ENCODE data around the gene ZNF263.

Gene ZNF263

DNA sequence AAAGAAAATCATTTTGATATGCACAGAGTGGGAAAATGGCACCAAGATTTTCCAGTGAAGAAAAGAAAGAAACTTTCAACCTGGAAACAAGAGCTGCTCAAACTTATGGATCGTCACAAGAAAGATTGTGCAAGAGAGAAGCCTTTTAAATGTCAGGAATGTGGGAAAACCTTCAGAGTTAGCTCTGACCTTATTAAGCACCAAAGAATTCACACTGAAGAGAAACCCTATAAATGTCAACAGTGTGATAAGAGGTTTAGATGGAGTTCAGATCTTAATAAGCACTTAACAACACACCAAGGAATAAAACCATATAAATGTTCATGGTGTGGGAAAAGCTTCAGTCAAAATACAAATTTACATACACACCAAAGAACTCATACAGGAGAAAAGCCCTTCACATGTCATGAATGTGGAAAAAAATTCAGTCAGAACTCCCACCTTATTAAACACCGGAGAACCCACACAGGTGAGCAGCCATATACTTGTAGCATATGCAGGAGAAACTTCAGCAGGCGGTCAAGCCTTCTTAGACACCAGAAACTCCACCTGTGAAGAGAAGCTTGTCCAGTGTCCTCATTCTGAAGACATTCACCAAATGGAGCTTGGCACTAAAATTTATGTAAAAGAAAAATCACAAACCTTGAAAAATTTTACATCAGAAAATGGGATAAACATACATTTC is 34.2 kb downstream of the ZNF263 start:
- Histone ChIP-seq H3K27me3 (no peaks in the 10 kb centered on the region), H3K36me3 (peaks cover 7% of the 10 kb centered on the region), H3K4me3 (ENCODE audit: low read depth in 1 of 2, low read length in 1 of 2) (no peak overlapping the region), H3K4me1 (ENCODE audit: control insufficient read depth in 1 of 2, insufficient read depth in 1 of 2, low read depth in 1 of 2, low read length in 1 of 2) (no peaks in the 10 kb centered on the region), H3K27ac (no peak overlapping the region), H3K9me3 (peaks cover 52% of the 10 kb centered on the region)
- TF ChIP-seq, protein P1, sequence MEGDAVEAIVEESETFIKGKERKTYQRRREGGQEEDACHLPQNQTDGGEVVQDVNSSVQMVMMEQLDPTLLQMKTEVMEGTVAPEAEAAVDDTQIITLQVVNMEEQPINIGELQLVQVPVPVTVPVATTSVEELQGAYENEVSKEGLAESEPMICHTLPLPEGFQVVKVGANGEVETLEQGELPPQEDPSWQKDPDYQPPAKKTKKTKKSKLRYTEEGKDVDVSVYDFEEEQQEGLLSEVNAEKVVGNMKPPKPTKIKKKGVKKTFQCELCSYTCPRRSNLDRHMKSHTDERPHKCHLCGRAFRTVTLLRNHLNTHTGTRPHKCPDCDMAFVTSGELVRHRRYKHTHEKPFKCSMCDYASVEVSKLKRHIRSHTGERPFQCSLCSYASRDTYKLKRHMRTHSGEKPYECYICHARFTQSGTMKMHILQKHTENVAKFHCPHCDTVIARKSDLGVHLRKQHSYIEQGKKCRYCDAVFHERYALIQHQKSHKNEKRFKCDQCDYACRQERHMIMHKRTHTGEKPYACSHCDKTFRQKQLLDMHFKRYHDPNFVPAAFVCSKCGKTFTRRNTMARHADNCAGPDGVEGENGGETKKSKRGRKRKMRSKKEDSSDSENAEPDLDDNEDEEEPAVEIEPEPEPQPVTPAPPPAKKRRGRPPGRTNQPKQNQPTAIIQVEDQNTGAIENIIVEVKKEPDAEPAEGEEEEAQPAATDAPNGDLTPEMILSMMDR (IDR thresholded peaks at IDR 0.05): no peak

DNA sequence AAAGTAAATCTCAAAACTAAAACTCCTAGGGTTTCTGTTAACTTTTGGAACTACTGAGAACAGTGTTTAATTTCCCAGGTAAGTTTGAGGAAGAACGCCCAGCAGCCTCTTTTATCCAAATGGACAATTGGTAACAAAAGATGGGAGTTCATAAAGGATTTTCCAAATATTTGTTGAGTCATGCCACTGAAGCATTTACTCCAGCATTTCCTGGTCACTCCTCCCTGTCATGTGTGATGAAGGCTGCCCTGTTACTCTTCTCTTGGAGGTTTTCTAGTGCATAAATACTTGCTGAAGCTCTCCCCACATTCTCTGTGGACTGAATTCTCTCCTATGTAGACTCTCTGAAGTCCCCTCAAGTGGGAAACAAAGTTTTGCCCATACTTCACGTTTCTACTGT is 38.5 kb downstream of the ZNF263 start:
- Histone ChIP-seq H3K27me3 (peaks cover 7% of the 10 kb centered on the region), H3K27ac (no peak overlapping the region), H3K4me1 (ENCODE audit: control insufficient read depth in 1 of 2, insufficient read depth in 1 of 2, low read depth in 1 of 2, low read length in 1 of 2) (no peaks in the 10 kb centered on the region), H3K4me3 (ENCODE audit: low read depth in 1 of 2, low read length in 1 of 2) (no peak overlapping the region), H3K9me3 (peaks cover 30% of the 10 kb centered on the region), H3K36me3 (no peaks in the 10 kb centered on the region)
- TF ChIP-seq, protein P1 (IDR thresholded peaks at IDR 0.05): no peak

DNA sequence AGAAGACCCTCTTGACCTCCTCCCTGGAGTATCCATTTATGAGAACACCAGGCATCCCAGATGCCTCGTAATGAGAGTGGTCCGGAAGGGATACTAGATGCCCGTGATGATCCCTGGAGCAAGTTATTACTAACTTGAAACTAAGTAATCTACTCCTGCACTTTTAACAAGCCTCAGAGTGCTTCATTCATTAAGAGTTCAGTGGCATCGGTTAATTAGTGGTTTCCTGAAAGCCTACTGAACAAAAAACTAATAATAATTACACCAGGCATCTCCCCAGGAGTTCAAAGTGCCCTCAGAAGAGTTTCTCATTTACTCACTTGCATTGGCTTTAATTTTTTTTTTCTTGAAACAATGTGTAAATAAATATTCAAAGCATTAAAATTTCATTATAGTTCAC is 44.2 kb downstream of the ZNF263 start:
- Histone ChIP-seq H3K4me1 (ENCODE audit: control insufficient read depth in 1 of 2, insufficient read depth in 1 of 2, low read depth in 1 of 2, low read length in 1 of 2) (no peaks in the 10 kb centered on the region), H3K4me3 (ENCODE audit: low read depth in 1 of 2, low read length in 1 of 2) (no peak overlapping the region), H3K9me3 (no peaks in the 10 kb centered on the region), H3K27ac (no peak overlapping the region), H3K36me3 (no peaks in the 10 kb centered on the region), H3K27me3 (peaks cover 7% of the 10 kb centered on the region)
- TF ChIP-seq, protein P1 (IDR thresholded peaks at IDR 0.05): no peak

DNA sequence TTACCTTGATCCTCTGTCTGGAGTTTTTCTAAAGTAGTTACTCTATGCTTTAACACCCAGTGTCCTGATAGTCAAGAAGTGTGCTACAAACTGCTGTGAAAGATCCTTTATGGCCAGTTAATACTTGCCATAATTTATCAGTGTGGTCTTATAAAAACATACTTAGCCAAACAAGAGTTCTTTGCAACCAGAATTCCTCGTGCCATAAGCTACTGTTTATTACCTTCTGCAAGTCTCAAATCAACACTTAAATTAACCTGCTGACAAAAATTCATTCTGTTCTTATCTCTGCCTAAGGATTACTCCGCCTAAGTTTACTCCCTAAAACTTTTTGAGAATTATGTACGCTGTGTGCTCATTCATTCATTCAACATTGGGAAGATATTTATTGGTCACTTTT is 44.8 kb downstream of the ZNF263 start:
- no peak overlapping the region for H3K4me3 ChIP-seq (ENCODE audit: low read depth in 1 of 2, low read length in 1 of 2)
- H3K4me1 ChIP-seq (ENCODE audit: control insufficient read depth in 1 of 2, insufficient read depth in 1 of 2, low read depth in 1 of 2, low read length in 1 of 2): no peaks in the 10 kb centered on the region
- H3K27ac ChIP-seq: no peak overlapping the region
- no peaks in the 10 kb centered on the region for H3K9me3 ChIP-seq
- H3K27me3 ChIP-seq: peaks cover 7% of the 10 kb centered on the region
- no peaks in the 10 kb centered on the region for H3K36me3 ChIP-seq
- TF ChIP-seq, protein P1 (IDR thresholded peaks at IDR 0.05): no peak

DNA sequence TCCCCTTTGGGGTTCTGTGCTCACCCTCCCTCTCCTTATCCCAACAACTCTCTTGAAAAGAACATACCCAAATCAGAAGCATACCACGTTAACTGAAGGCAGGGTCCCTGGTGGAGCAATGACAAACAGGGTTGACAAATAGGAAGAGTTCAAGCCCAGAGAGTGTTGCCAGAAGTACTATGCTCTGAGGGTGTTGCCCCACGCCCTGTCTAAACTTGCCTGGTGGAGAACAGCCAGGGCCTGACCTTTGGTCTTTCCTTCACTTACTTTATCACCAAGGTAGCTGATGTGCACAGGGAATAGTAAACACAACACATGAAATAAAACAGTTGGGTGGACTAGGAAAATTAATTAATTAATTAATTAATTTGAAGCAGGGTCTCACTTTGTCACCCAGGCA is 45.4 kb downstream of the ZNF263 start:
- Histone ChIP-seq H3K4me3 (ENCODE audit: low read depth in 1 of 2, low read length in 1 of 2) (no peak overlapping the region), H3K27ac (no peak overlapping the region), H3K4me1 (ENCODE audit: control insufficient read depth in 1 of 2, insufficient read depth in 1 of 2, low read depth in 1 of 2, low read length in 1 of 2) (no peaks in the 10 kb centered on the region), H3K27me3 (peaks cover 7% of the 10 kb centered on the region), H3K9me3 (no peaks in the 10 kb centered on the region), H3K36me3 (no peaks in the 10 kb centered on the region)
- TF ChIP-seq, protein P1 (IDR thresholded peaks at IDR 0.05): no peak

Data from neutrophil (primary cell).